ENCODE data around the gene SLITRK4. TPM values are rescaled to one million over a fixed set of nuclear protein-coding genes. Genes with fewer than 3 reads are reported as not detected.

SLITRK4 gene
- total and polyA plus RNA-seq, 8 donors, result 0.07 to 1.3 (median 0.40) TPM

DNA sequence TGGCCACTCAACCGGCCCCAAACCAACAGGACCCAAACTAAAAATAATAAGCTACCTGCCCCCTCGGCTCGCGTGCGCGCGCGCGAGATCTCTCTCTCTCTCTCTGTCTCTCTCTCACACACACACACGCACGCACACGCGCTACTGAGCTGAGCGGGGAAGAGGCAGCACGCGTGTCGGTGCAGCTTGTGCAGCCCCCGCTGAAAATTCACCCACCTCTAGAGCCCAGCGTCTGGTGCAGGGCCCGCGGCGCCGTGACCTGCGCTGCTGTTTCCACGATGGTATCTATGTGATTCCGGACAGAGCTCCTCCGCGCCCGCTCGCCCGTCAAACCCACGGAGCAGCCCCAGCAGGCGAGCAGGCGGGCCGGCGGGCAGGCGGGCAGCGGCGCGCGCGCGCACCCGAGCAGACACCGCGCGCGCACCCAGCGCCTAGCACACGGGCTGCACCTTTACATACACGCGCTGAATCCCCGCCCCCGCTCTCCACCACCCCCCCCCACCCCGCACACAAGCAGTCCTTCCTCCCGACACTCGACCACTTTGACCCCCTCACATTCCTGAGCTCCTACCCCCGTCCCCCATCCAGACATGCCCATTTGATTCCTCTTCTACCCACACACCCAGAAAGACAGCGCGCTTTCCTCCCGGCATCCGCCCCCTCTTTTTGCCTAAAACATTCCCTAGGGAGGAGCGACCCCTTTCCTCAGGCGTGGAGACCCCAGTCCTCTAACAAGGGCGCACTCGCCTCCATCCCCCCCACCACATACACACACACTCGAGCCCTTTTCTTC lies 1.0 kb downstream of the SLITRK4 start:
- Histone ChIP-seq H3K27me3 (peaks cover 0 to 18% (median 2%) of the 10 kb centered on the region in 4 donors), H3K4me3 (peak overlapping the region; percentile 5 to 45 (median 30)), H3K27ac (no peak overlapping the region), H3K9me3 (no peaks in the 10 kb centered on the region), H3K36me3 (no peaks in the 10 kb centered on the region), H3K4me1 (no peaks in the 10 kb centered on the region)
- intact Hi-C loops (cut with DNase I), result no loop called here
- peak; percentile 60 to 80 (median 66) for ATAC-seq
- 1 to 32% methylated on average over 57 to 65 of the region's 67 CpGs for WGBS, 2 donors
- TF ChIP-seq, protein P1, sequence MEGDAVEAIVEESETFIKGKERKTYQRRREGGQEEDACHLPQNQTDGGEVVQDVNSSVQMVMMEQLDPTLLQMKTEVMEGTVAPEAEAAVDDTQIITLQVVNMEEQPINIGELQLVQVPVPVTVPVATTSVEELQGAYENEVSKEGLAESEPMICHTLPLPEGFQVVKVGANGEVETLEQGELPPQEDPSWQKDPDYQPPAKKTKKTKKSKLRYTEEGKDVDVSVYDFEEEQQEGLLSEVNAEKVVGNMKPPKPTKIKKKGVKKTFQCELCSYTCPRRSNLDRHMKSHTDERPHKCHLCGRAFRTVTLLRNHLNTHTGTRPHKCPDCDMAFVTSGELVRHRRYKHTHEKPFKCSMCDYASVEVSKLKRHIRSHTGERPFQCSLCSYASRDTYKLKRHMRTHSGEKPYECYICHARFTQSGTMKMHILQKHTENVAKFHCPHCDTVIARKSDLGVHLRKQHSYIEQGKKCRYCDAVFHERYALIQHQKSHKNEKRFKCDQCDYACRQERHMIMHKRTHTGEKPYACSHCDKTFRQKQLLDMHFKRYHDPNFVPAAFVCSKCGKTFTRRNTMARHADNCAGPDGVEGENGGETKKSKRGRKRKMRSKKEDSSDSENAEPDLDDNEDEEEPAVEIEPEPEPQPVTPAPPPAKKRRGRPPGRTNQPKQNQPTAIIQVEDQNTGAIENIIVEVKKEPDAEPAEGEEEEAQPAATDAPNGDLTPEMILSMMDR (IDR thresholded peaks at IDR 0.05), result no peak
- peak in 4 of 6 donors; percentile 11 to 64 (median 41) for DNase-seq
- FAIRE-seq, result no peak

DNA sequence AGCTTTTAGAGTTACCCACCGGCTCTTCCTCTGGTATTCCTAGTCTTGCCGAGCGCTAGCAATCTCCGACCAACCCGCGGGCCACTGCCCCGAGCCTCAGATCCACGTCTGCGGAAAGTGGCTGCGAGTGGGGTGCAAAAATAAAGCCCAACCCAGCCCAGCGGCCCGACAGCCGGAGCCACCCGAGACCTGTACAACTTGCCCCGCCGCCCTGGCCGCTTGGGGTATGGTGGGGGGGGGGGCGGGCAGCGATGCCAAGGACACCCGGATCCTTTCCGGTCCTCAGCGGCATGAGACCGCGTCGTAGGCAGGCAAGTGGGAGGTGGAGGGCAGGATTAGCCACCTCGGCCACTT lies 1.6 kb downstream of the SLITRK4 start:
- TF ChIP-seq, protein P1 (IDR thresholded peaks at IDR 0.05), result no peak
- no peaks in the 10 kb centered on the region for H3K4me1 ChIP-seq
- FAIRE-seq (no peak), ATAC-seq (peak; percentile 30 to 63 (median 50)), DNase-seq (peak in 4 of 6 donors; percentile 13 to 59 (median 36))
- H3K27me3 ChIP-seq, result peaks cover 0 to 18% (median 2%) of the 10 kb centered on the region in 4 donors
- H3K36me3 ChIP-seq, result no peaks in the 10 kb centered on the region
- no peak overlapping the region for H3K27ac ChIP-seq
- H3K4me3 ChIP-seq, result peak overlapping the region; percentile 5 to 45 (median 30)
- intact Hi-C loops (cut with DNase I), result no loop called here
- no peaks in the 10 kb centered on the region for H3K9me3 ChIP-seq
- WGBS, 2 donors, result 2 to 25% methylated on average over 21 to 25 of the region's 26 CpGs

DNA sequence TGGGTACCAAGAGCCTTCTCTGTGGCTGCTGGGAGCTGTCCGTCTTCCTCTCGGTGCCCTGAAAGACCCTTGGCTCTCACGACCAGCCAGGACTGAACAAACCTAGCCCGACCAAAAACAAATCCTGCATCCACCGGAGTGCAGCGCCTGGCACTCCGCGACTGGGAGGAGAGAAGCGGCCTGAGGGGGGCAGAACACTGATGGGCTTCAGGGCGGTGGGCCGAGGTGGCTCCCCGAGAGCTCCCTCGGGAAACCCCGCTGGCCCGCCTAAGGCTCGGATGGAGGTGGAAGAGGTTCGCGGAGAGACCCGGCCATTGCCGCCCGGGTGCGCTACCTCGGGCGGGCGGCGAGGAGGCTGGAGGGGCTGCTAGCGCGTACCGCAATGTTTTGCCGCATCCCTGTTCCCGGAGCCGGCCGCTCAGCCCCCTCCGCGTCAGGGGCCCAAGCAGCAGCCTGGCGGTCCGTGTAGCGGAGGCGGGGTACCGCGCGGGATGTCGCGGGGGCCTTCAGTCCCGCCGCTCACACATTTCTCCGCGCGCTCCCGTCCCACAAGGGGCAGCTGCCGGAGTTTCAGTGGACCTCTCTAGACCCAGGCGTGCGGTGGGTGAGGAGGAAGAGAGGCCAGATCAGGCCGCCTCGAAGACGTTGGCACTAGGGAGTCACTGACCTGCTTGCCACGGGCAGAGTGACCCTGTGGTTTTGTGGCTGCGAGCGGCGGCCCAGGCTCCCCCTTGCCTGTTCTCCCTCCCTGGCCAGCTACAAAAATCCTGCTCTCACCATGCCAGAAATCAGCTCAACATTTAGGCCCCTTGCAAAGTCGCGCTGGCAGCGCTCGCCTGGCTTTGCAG lies 2.2 kb downstream of the SLITRK4 start:
- H3K4me3 ChIP-seq, result peak overlapping the region; percentile 5 to 45 (median 30)
- no peaks in the 10 kb centered on the region for H3K9me3 ChIP-seq
- no peaks in the 10 kb centered on the region for H3K36me3 ChIP-seq
- intact Hi-C loops (cut with DNase I), result no loop called here
- DNase-seq (peak in 3 of 6 donors; percentile 17 to 61 (median 58)), FAIRE-seq (no peak), ATAC-seq (peak; percentile 17 to 42 (median 41))
- TF ChIP-seq, protein P1 (IDR thresholded peaks at IDR 0.05), result no peak
- peaks cover 0 to 18% (median 2%) of the 10 kb centered on the region in 4 donors for H3K27me3 ChIP-seq
- WGBS, 2 donors, result 1 to 23% methylated on average over 59 to 64 of the region's 64 CpGs
- no peak overlapping the region for H3K27ac ChIP-seq
- no peaks in the 10 kb centered on the region for H3K4me1 ChIP-seq

DNA sequence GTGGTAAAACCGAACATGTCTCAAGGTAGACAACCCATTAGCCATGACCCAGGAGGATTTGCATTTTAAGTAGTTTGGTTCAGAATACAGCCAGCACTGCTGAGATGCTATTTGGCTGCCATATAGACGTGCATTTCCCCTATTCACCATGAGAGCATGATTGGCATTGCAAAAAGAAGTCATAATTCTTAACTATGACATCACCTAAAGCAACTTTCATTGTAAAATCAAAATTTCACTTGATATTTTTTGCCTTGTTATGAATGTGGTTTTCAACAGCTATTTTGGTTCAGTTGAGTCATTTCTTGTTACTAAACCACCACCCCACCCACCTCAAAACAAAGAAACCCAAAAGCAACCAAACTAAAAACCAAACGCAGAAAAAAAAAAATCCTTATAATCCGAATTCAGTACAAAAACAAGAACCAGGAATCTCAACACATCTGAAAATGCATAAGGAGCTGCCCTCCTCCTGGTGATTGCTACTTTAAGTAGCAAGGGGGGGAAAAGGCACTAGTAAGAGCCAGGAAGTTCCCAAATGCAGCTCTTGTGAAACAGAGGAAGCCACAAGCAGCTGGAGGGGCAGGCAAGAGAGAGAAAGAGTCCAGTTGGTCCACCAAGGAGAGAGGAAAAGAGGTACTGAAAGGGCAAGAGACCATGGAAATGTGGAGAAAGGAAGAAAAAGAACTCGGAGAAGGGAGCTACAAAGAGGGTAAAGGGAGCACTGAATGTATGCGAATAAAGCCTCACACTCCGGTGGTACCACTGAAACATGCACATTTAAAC lies 3.1 kb downstream of the SLITRK4 start:
- TF ChIP-seq, protein P1 (IDR thresholded peaks at IDR 0.05), result no peak
- no peak for DNase-seq
- Histone ChIP-seq H3K4me3 (peak overlapping the region in 2 of 4 donors; percentile 35 to 45), H3K9me3 (no peaks in the 10 kb centered on the region), H3K4me1 (no peaks in the 10 kb centered on the region), H3K36me3 (no peaks in the 10 kb centered on the region), H3K27ac (no peak overlapping the region), H3K27me3 (peaks cover 0 to 18% (median 2%) of the 10 kb centered on the region in 4 donors)
- 35 to 43% methylated on average over 7 of the region's 7 CpGs for WGBS, 2 donors
- intact Hi-C loops (cut with DNase I), result no loop called here
- ATAC-seq, result peak in 1 of 4 donors; percentile 43
- FAIRE-seq, result no peak

Data from pancreas (tissue), 10 donors.